Sigmoid colon (tissue), 3 donors: ENCODE results near the gene GEMIN8.

Experiments
- CTCF ChIP-seq, 4 experiments: fragments of 450-650 bp in 3 of 4; fragments of 200-600 bp in 1 of 4; IDR thresholded peaks; one replicate each; pipeline ENCODE4 v1.5.1; 2016 to 2019; ENCODE audit warnings: antibody characterized with exemption in 4 of 4, mild to moderate bottlenecking in 3 of 4, moderate library complexity in 2 of 4
- POLR2A ChIP-seq, 2 donors: fragments of 450-650 bp; IDR thresholded peaks; one replicate each; pipeline ENCODE4 v1.6.1; 2016; ENCODE audit warnings: antibody characterized with exemption in 2 of 2, mild to moderate bottlenecking in 2 of 2, moderate library complexity in 2 of 2

DNA sequence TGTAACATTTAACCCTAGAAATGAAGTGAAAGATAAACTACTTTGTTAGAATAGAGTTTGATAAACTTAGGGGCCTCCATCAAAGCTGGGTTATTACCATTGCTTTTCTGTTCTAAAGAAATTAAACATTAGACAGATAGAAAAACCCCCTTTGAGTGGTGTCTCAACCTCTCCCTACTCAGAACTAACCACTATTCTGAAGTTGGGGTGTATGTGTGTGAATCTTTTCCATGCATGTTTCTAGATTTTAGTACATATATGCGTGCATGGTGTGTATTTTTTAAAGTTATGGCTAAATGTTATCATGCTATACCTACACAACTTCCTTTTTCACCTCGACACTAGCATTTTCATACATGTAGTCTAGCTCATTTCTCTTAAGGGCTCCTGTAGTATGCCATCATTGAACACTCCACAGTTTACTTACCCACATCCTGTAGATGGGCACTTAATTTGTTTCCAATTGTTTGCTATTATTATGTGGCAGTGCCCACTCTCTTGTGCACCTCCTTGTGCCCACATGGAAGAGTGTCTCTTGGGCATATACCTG lies 25.7 kb downstream of the GEMIN8 start:
- no peak for TF ChIP-seq POLR2A (IDR thresholded peaks at IDR 0.05)
- TF ChIP-seq CTCF (IDR thresholded peaks at IDR 0.05): no peak
